SKM-1 treated with dmso at 0.1 percent for 144 hours (cell line): ENCODE measurements around the gene KIAA1755.
A peak's percentile ranks its signal among the peaks of the same experiment; 100 is the strongest.

Experiments used
- DNase-seq: peaks from one replicate; lab custom pipeline; 2025; ENCODE audit not compliant: unreplicated experiment; lab: John Stamatoyannopoulos, UW

KIAA1755 gene

DNA sequence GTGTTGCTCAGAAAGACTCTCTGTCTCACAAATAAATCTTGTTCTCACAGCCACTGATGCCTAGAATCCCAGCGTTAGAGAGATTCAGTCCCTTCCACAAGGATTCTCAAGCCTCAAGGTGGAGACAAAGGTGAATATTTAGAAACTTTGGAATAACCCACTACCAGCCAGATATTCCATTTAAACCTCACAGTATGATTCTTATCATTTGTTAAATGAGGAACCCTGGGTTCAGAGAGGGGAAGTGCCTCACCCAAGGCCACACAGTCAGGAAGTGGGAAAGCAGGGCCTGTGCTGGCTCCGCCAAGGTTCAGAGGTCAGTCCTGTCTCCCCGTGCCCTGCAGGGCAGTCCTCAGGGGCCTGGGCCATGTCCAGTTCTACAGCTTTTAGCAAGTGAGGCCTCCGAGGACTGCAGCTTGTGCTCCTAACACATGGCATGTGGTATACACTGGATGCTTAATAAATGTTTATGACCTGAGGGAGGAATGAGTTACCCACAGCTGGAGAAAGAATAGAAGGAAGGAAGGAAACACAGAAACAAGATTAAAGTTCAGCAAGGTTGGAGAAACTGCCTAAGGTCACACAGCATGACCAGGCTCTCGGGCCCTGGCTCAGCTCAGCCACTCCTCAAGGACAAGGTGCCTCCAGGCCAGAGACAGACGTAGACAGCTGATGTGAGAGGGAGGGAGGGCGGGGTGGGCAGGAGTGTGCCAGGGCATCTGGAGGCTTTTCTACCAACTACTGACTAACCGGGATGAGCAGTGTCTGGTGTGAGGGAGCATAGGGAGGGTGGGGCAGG is 91.5 kb downstream of the KIAA1755 start:
- peak; percentile 73 for DNase-seq

DNA sequence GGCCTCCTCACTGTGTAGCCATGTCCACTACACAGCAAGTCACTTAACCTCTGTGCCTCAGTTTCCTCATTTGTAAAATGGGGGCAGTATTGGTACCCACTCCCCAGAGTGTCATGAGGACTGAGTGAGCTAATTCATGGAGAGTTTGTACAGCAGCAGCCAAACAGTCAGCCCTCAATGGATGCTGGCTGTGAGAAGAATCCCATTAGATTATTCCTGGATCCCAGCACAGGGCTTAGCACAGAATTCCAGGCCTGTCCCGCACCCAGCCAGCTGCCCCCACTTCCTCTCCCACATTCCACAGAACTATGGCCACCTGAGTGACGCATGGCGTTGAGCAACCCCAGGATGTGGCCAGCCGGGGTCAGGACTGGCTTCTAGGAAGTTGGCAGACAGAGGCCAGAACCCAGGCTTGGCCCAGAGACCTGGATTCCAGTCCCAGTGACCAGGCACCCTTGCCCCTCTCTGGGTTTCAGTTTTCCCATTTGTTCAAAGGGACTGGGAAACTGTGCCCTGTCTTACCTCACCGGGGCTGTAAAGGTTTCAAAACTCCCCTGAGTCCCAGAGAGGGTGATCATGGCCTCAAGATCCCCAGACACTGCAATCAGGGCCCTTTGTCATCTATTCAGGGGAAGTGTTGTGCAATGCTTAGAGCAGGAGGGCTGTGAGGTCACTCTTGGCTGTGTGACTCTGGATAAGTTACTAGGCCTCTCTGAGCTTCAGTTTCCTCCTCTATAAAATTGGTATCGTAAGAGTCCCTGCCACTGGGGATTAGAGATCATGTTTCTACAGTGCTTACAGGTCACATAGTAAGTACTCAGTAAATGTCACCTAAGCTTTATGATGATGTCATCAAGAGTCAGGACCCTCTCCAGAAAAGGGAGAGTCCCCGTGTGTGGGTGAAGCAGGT is 92.4 kb downstream of the KIAA1755 start:
- DNase-seq: peak; percentile 94

DNA sequence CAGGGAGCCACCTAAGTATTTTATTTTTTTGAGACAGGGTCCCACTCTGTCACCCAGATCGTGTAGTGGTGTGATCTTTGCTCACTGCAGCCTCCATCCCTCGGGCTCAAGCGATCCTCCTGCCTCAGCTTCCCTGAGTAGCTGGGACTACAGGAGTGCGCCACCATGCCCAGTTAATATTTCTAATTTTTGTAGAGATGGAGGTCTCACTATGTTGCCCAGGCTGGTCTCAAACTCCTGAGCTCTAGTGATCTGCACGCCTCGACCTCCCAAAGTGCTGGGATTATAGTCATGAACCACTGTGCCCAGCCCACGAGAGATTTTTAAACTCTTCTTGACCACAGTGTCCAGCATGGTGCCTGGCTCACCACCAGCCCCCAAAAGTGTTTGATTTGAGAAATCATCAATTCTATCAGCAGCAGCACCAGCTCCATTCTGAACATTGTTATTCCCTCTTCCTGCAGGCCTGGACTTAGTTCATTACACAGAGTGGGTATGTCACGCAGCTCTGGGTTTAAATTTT is 93.1 kb downstream of the KIAA1755 start:
- no peak for DNase-seq

GRCh38 chr20:38166703-38167233 is 93.8 kb downstream of the KIAA1755 start:
- no peak for DNase-seq

GRCh38 chr20:38165966-38166702 is 94.4 kb downstream of the KIAA1755 start:
- no peak for DNase-seq

GRCh38 chr20:38165089-38165965 is 95.2 kb downstream of the KIAA1755 start, which contains the start of gene TGM2:
Gene TGM2 (minus strand): TSS chr20:38165270. CDS start chr20:38165198, 72 bp downstream.
- DNase-seq: peak; percentile 67

GRCh38 chr20:38164624-38165088 is 95.9 kb downstream of the KIAA1755 start:
- no peak for DNase-seq

DNA sequence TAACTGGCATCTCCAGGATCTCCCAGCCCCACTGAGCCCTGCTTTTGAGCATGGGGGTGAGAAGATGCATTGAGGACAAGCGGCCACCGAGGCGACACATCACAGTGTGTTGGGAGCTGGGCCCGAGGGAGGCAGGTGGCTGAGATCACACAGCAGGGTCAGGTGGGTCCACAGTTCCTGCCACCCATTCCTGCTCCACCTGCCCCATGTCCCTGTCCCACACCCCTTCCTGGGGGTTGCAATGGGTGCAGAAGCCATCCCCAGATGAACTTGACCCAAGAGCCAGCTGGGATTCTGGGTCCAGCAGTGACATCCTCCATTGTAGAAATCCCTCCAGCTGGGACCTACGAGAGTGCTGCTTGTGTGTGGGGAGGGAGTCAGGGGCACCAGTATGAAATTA is 96.5 kb downstream of the KIAA1755 start:
- no peak for DNase-seq

GRCh38 chr20:38162878-38163875 is 97.4 kb downstream of the KIAA1755 start:
- no peak for DNase-seq

- no peak for DNase-seq
Measured at GRCh38 chr20:38162149-38162548, 98.4 kb downstream of the KIAA1755 start.

GRCh38 chr20:38161412-38161774 is 99.1 kb downstream of the KIAA1755 start:
- no peak for DNase-seq
